Mucosa of gallbladder (tissue), 1 donor: ENCODE measurements around the gene SLC2A14. TPM values are rescaled to one million over a fixed set of nuclear protein-coding genes. Genes with fewer than 3 reads are reported as not detected.

ENCODE experiments used
- total RNA-seq: library from RNA; stranded (reverse); gene quantifications from one replicate; pipeline ENCODE4 v1.2.1, GENCODE V29; 2021
- donor health status: DM: no; HTN: no; CAD: no.

The SLC2A14 gene
- total RNA-seq, 1 donor from 2014 or later, result 1.1 TPM

Other genes starting within 250 kb of the SLC2A14 start
- 0.26 TPM for gene APOBEC1, start 207.0 kb downstream of the SLC2A14 start, total RNA-seq
- gene GDF3, start 177.1 kb downstream of the SLC2A14 start, total RNA-seq, result not detected
- gene DPPA3, start 161.5 kb downstream of the SLC2A14 start, total RNA-seq, result not detected
- gene CLEC4C, start 125.5 kb downstream of the SLC2A14 start, total RNA-seq, result not detected
- not detected for gene NANOGNB, start 107.7 kb downstream of the SLC2A14 start, total RNA-seq
- 0.43 TPM for gene NANOG, start 83.5 kb downstream of the SLC2A14 start, total RNA-seq
- gene SLC2A3, start 63.3 kb upstream of the SLC2A14 start, total RNA-seq, result 50.6 TPM
- gene FOXJ2, start 159.8 kb upstream of the SLC2A14 start, total RNA-seq, result 23.7 TPM
- gene C3AR1, start 193.4 kb upstream of the SLC2A14 start, total RNA-seq, result 20.5 TPM
- gene NECAP1, start 209.4 kb upstream of the SLC2A14 start, total RNA-seq, result 32.9 TPM